H1 (cell line): Measurements from ENCODE around the gene COQ8B.

Experiments
- CBX5 ChIP-seq: fragments of 300-800, 300-1000 bp; sonication (generic); IDR thresholded peaks from 2 replicates; pipeline ENCODE4 v1.7.1; 2016; ENCODE audit warnings: antibody characterized with exemption, low read length, low read depth
- CBX8 ChIP-seq: fragments of 300-800, 300-1000 bp; sonication (generic); IDR thresholded peaks from 2 replicates; pipeline ENCODE4 v1.7.1; 2016; ENCODE audit warnings: low read depth, low read length, borderline replicate concordance
- JUN ChIP-seq: IDR thresholded peaks from 2 replicates; pipeline ENCODE4 v1.6.1; 2011; ENCODE audit warnings: low read depth, mild to moderate bottlenecking, improper control_type of control experiment, low read length
- JUND ChIP-seq: IDR thresholded peaks from 2 replicates; pipeline ENCODE4 v1.6.1; 2011; ENCODE audit warnings: mild to moderate bottlenecking, improper control_type of control experiment, low read length
- POLR2A ChIP-seq, 2 experiments: IDR thresholded peaks; 1 replicate in 1 of 2; 2 replicates in 1 of 2; pipeline ENCODE4 v1.6.1; 2011; ENCODE audit warnings: low read depth in 2 of 2, low read length in 2 of 2, mild to moderate bottlenecking in 2 of 2; ENCODE audit errors: control extremely low read depth in 1 of 2
- POLR2AphosphoS5 ChIP-seq: IDR thresholded peaks from 2 replicates; pipeline ENCODE4 v1.6.1; 2011; ENCODE audit warnings: low read depth, low read length
- SP1 ChIP-seq: IDR thresholded peaks from 2 replicates; pipeline ENCODE4 v1.6.1; 2011; ENCODE audit warnings: low read depth, low read length
- SRF ChIP-seq: IDR thresholded peaks from 2 replicates; pipeline ENCODE4 v1.6.1; 2011; ENCODE audit warnings: mild to moderate bottlenecking, low read depth, low read length, moderate library complexity
- TAF1 ChIP-seq: IDR thresholded peaks from 2 replicates; pipeline ENCODE4 v1.6.1; 2011; ENCODE audit warnings: mild to moderate bottlenecking, low read depth, low read length
- TBP ChIP-seq: IDR thresholded peaks from 2 replicates; pipeline ENCODE4 v1.6.1; 2011; ENCODE audit warnings: low read depth, low read length, improper control_type of control experiment
- TF ChIP-seq, protein P1 (sequence below), 3 experiments: IDR thresholded peaks; 1 replicate in 2 of 3; 2 replicates in 1 of 3; pipeline versions ENCODE4 v1.5.1 to v1.6.1; 2011; ENCODE audit warnings: low read length in 3 of 3, mild to moderate bottlenecking in 3 of 3, inconsistent platforms in 2 of 3, low read depth in 1 of 3, moderate library complexity in 1 of 3; ENCODE audit not compliant: insufficient read depth in 1 of 3; ENCODE audit errors: control extremely low read depth in 1 of 3
- TF ChIP-seq, protein P2 (sequence below): IDR thresholded peaks from 2 replicates; pipeline ENCODE4 v1.6.1; 2011; ENCODE audit warnings: low read length, improper control_type of control experiment

DNA sequence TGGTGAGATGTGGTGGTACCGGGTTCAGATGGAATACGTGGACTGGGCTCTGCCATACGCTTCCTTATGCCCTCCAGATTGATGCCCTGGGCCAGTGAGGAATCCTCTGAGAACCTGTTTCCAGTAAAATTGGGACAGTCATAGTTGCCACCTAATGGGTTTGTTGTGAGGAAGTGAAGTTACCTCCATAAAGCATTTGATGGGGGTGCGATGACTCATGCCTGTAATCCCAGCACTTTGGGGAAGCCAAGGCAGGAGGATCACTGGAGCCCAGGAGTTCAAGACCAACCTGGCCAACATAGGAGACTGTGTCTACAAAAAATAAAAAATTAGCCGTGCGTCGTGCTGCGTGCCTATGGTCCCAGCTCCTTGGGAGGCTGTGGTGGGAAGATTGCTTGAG, 39.1 kb upstream of the COQ8B start:
- TF ChIP-seq JUN, result no peak
- TF ChIP-seq POLR2A (IDR thresholded peaks at IDR 0.05; ENCODE audit: control extremely low read depth in 1 of 2, low read depth in 2 of 2, low read length in 2 of 2), result peak in 1 of 2 experiments; percentile 44; a peak in 1 of 3 replicates
- TF ChIP-seq, protein P1, sequence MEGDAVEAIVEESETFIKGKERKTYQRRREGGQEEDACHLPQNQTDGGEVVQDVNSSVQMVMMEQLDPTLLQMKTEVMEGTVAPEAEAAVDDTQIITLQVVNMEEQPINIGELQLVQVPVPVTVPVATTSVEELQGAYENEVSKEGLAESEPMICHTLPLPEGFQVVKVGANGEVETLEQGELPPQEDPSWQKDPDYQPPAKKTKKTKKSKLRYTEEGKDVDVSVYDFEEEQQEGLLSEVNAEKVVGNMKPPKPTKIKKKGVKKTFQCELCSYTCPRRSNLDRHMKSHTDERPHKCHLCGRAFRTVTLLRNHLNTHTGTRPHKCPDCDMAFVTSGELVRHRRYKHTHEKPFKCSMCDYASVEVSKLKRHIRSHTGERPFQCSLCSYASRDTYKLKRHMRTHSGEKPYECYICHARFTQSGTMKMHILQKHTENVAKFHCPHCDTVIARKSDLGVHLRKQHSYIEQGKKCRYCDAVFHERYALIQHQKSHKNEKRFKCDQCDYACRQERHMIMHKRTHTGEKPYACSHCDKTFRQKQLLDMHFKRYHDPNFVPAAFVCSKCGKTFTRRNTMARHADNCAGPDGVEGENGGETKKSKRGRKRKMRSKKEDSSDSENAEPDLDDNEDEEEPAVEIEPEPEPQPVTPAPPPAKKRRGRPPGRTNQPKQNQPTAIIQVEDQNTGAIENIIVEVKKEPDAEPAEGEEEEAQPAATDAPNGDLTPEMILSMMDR (IDR thresholded peaks at IDR 0.05; ENCODE audit: control extremely low read depth in 1 of 3, insufficient read depth in 1 of 3, low read depth in 1 of 3, low read length in 3 of 3), result no peak
- no peak for TF ChIP-seq CBX8
- no peak for TF ChIP-seq CBX5
- no peak for TF ChIP-seq TAF1
- TF ChIP-seq POLR2AphosphoS5, result 0 out of 2 replicates have a peak, but pooled peaks have one; percentile 3
- TF ChIP-seq TBP, result no peak
- TF ChIP-seq, protein P2, sequence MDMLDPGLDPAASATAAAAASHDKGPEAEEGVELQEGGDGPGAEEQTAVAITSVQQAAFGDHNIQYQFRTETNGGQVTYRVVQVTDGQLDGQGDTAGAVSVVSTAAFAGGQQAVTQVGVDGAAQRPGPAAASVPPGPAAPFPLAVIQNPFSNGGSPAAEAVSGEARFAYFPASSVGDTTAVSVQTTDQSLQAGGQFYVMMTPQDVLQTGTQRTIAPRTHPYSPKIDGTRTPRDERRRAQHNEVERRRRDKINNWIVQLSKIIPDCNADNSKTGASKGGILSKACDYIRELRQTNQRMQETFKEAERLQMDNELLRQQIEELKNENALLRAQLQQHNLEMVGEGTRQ, result no peak
- TF ChIP-seq JUND, result no peak
- no peak for TF ChIP-seq SP1
- no peak for TF ChIP-seq SRF
